ENCODE data around the gene MAD1L1.

GRCh38 chr7:1806354-1806753 is 426.4 kb downstream of the MAD1L1 start:
- TF ChIP-seq POLR2AphosphoS5 (IDR thresholded peaks at IDR 0.05; ENCODE audit: low read depth, low read length), result no peak
- no peak for TF ChIP-seq TAF1 (IDR thresholded peaks at IDR 0.05; ENCODE audit: borderline replicate concordance, low read depth, low read length)
